ENCODE measurements around the gene UNC45B. TPM values are rescaled to one million over a fixed set of nuclear protein-coding genes. Genes with fewer than 3 reads are reported as not detected.
A peak's percentile ranks its signal among the peaks of the same experiment; 100 is the strongest.

The UNC45B gene
- total and polyA plus RNA-seq, 2 of the 13 experiments (the other 11 are each of a cell fraction or from before 2014, with no cell fraction given): 0.01 TPM; not detected in 1

GRCh38 chr17:35141681-35142466 lies 5.7 kb upstream of the UNC45B start, which contains the start of gene NLE1 (continued):
- TF ChIP-seq ZNF75D (CRISPR knock-in tag; IDR thresholded peaks at IDR 0.05; ENCODE audit: borderline replicate concordance) (no peak), CBX2 (IDR thresholded peaks at IDR 0.05; ENCODE audit: low read depth, low read length) (no peak), CBX2 (CRISPR knock-in tag; IDR thresholded peaks at IDR 0.05; ENCODE audit: low read depth) (peak; percentile 20; the same call in 1 of the 2 replicates), ZNF770 (CRISPR knock-in tag; IDR thresholded peaks at IDR 0.05) (peak; percentile 69; the same call in 1 of the 2 replicates), NCOA2 (CRISPR knock-in tag; IDR thresholded peaks at IDR 0.05) (0 out of 2 replicates have a peak, but pooled peaks have one; percentile 30), ZSCAN20 (CRISPR knock-in tag; IDR thresholded peaks at IDR 0.05; ENCODE audit: borderline replicate concordance) (no peak), HOXA9 (CRISPR knock-in tag; IDR thresholded peaks at IDR 0.05; ENCODE audit: borderline replicate concordance) (0 out of 2 replicates have a peak, but pooled peaks have one; percentile 77), ZFP41 (CRISPR knock-in tag; IDR thresholded peaks at IDR 0.05; ENCODE audit: borderline replicate concordance) (0 out of 2 replicates have a peak, but pooled peaks have one; percentile 80), NR3C1 (CRISPR knock-in tag; IDR thresholded peaks at IDR 0.05) (no peak), POLR2A (IDR thresholded peaks at IDR 0.05; ENCODE audit: insufficient read depth in 1 of 2, low read depth in 2 of 2, low read length in 2 of 2) (peak; percentile 43 to 75; a peak in 3 of 4 replicates), FOXA1 (IDR thresholded peaks at IDR 0.05) (no peak), FOXA1 (CRISPR knock-in tag; IDR thresholded peaks at IDR 0.05) (peak; percentile 33), SIX4 (CRISPR knock-in tag; IDR thresholded peaks at IDR 0.05) (no peak; the same call in none of the 2 replicates), HDAC2 (CRISPR knock-in tag; IDR thresholded peaks at IDR 0.05) (peak; percentile 81), HDAC1 (CRISPR knock-in tag; IDR thresholded peaks at IDR 0.05) (peak; percentile 97), ZNF629 (CRISPR knock-in tag; conservative IDR thresholded peaks at IDR 0.05) (peak; percentile 28; the same call in 1 of the 2 replicates), FOXP4 (CRISPR knock-in tag; IDR thresholded peaks at IDR 0.05) (0 out of 2 replicates have a peak, but pooled peaks have one; percentile 34), ZUFSP (CRISPR knock-in tag; IDR thresholded peaks at IDR 0.05; ENCODE audit: borderline replicate concordance) (no peak), SAP130 (CRISPR knock-in tag; IDR thresholded peaks at IDR 0.05; ENCODE audit: low read depth) (peak; percentile 98), ZNF382 (CRISPR knock-in tag; IDR thresholded peaks at IDR 0.05; ENCODE audit: borderline replicate concordance) (no peak), ZNF749 (CRISPR knock-in tag; IDR thresholded peaks at IDR 0.05; ENCODE audit: borderline replicate concordance) (peak; percentile 74)
- TF ChIP-seq, protein P1, sequence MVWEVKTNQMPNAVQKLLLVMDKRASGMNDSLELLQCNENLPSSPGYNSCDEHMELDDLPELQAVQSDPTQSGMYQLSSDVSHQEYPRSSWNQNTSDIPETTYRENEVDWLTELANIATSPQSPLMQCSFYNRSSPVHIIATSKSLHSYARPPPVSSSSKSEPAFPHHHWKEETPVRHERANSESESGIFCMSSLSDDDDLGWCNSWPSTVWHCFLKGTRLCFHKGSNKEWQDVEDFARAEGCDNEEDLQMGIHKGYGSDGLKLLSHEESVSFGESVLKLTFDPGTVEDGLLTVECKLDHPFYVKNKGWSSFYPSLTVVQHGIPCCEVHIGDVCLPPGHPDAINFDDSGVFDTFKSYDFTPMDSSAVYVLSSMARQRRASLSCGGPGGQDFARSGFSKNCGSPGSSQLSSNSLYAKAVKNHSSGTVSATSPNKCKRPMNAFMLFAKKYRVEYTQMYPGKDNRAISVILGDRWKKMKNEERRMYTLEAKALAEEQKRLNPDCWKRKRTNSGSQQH (CRISPR knock-in tag; IDR thresholded peaks at IDR 0.05; ENCODE audit: low read depth): peak; percentile 98
